PC-3 (cell line): ENCODE data around the gene EPN2. TPM values are rescaled to one million over a fixed set of nuclear protein-coding genes. Genes with fewer than 3 reads are reported as not detected.

Experiments used
- ATAC-seq: fragments of 200-7000 bp; cut with Tn5 transposase; 2 replicates; pipeline ENCODE4 v1.9.1; 2020; ENCODE audit warnings: mild to moderate bottlenecking, moderate library complexity
- BruUV-seq: library from RNA; stranded (reverse); fragments of 400-500 nt; replicated peaks from 2 replicates; lab custom pipeline; 2021; lab: Mats Ljungman, UMichigan
- CTCF ChIA-PET: fragments of 300-600 bp; sonication (Branson Sonifier 250); formaldehyde crosslinking; loops from one replicate; lab custom pipeline; 2022; ENCODE audit warnings: antibody characterized with exemption; lab: Charles Lee
- POLR2A ChIA-PET: fragments of 300-600 bp; sonication (Branson Sonifier 250); formaldehyde crosslinking; loops from one replicate; lab custom pipeline; 2022; ENCODE audit warnings: antibody characterized with exemption; ENCODE audit not compliant: unreplicated experiment; lab: Charles Lee
- DNase-seq: peaks from one replicate; pipeline ENCODE4 v3.0.0-alpha.2; 2015
- H2AFZ ChIP-seq: fragments of 300-600 bp; sonication (generic); 2 replicates; pipeline ENCODE4 v1.6.0; 2016; ENCODE audit warnings: antibody characterized with exemption, low read length
- H3F3A ChIP-seq: fragments of 300-600 bp; sonication (generic); one replicate; pipeline ENCODE4 v1.6.0; 2017; ENCODE audit warnings: antibody characterized with exemption, low read length, control low read depth, mild to moderate bottlenecking; ENCODE audit not compliant: unreplicated experiment
- H3K27ac ChIP-seq: fragments of 300-600 bp; sonication (generic); 2 replicates; pipeline ENCODE4 v1.5.1; 2016; ENCODE audit warnings: mild to moderate bottlenecking, low read length
- H3K27me3 ChIP-seq: fragments of 300-600 bp; sonication (generic); 2 replicates; pipeline ENCODE4 v1.6.1; 2016; ENCODE audit warnings: low read length, mixed read lengths
- H3K36me3 ChIP-seq: fragments of 300-600 bp; sonication (generic); 2 replicates; pipeline ENCODE4 v1.6.1; 2016; ENCODE audit warnings: low read depth, mixed run types, low read length, mixed read lengths
- H3K4me1 ChIP-seq: fragments of 300-600 bp; sonication (generic); 2 replicates; pipeline ENCODE4 v1.5.1; 2016; ENCODE audit warnings: low read length; ENCODE audit not compliant: insufficient read depth
- H3K4me2 ChIP-seq: fragments of 300-600 bp; sonication (generic); 2 replicates; pipeline ENCODE4 v1.6.0; 2016; ENCODE audit warnings: low read length
- H3K4me3 ChIP-seq: fragments of 300-600 bp; sonication (generic); 2 replicates; pipeline ENCODE4 v1.5.1; 2016; ENCODE audit warnings: mild to moderate bottlenecking, low read length, mixed read lengths
- H3K79me2 ChIP-seq: fragments of 300-600 bp; sonication (generic); 2 replicates; pipeline ENCODE4 v1.6.1; 2017; ENCODE audit warnings: low read length, mixed read lengths
- H3K9ac ChIP-seq: fragments of 300-600 bp; sonication (generic); 2 replicates; pipeline ENCODE4 v1.6.0; 2016; ENCODE audit warnings: mild to moderate bottlenecking, low read length
- H3K9me2 ChIP-seq: fragments of 300-600 bp; sonication (generic); replicated peaks from 2 replicates; pipeline ENCODE4 v1.6.1; 2016; ENCODE audit warnings: mixed run types, low read length, mixed read lengths
- H3K9me3 ChIP-seq: fragments of 300-600 bp; sonication (generic); 2 replicates; pipeline ENCODE4 v1.6.1; 2016; ENCODE audit warnings: low read length, mixed read lengths
- H4K20me1 ChIP-seq: fragments of 300-600 bp; sonication (generic); 2 replicates; pipeline ENCODE4 v1.6.1; 2016; ENCODE audit warnings: low read length, mixed read lengths
- CTCF ChIP-seq: fragments of 300-600 bp; sonication (generic); conservative IDR thresholded peaks from 2 replicates; pipeline ENCODE4 v1.5.1; 2017; ENCODE audit warnings: antibody characterized with exemption, low read depth, mild to moderate bottlenecking, low read length
- EZH2 ChIP-seq: fragments of 300-600 bp; sonication (generic); IDR thresholded peaks from one replicate; pipeline ENCODE4 v1.6.1; 2017; ENCODE audit warnings: antibody characterized with exemption, mild to moderate bottlenecking, low read length; ENCODE audit not compliant: unreplicated experiment
- EZH2phosphoT487 ChIP-seq: fragments of 300-600 bp; sonication (generic); IDR thresholded peaks from 2 replicates; pipeline ENCODE4 v1.6.1; 2018; ENCODE audit warnings: mild to moderate bottlenecking, antibody characterized with exemption, low read length, borderline replicate concordance
- intact Hi-C: fragments of 100-400 bp; cut with micrococcal nuclease; formaldehyde crosslinking; loops from 2 replicates; pipeline ENCODE4 v1.9.0; 2023
- total RNA-seq: library from RNA; depleted of rRNA; stranded (reverse); fragments of >200 nt; gene quantifications from 2 replicates; pipeline ENCODE4 v1.2.3, GENCODE V29; 2014

The EPN2 gene
- total RNA-seq, 1 experiment from 2014 or later, result 46.4 TPM

- Histone ChIP-seq H3K79me2 (peaks cover 9% of the 10 kb centered on the region; the same call in 1 of the 2 replicates), H3K4me2 (no peak overlapping the region), H3K27ac (no peak overlapping the region), H3K4me3 (no peak overlapping the region), H3K36me3 (no peaks in the 10 kb centered on the region), H4K20me1 (no peaks in the 10 kb centered on the region), H3K9ac (no peak overlapping the region), H3F3A (no peaks in the 10 kb centered on the region), H3K4me1 (peaks cover 11% of the 10 kb centered on the region; the same call in 1 of the 2 replicates), H2AFZ (no peak overlapping the region), H3K9me2 (no peaks in the 10 kb centered on the region), H3K9me3 (no peaks in the 10 kb centered on the region), H3K27me3 (no peaks in the 10 kb centered on the region)
- TF ChIP-seq CTCF (no peak), EZH2 (no peak), EZH2phosphoT487 (no peak)
- ChIA-PET POLR2A (no interaction called here), CTCF (no interaction called here)
- ATAC-seq, result no peak
- no TSS peak for BruUV-seq
- intact Hi-C loops, result no loop called here
- no peak for DNase-seq
Observed at GRCh38 chr17:19372866-19373504, 135.8 kb downstream of the EPN2 start.

GRCh38 chr17:19374136-19374535, 137.0 kb downstream of the EPN2 start:
- DNase-seq (no peak), ATAC-seq (no peak)
- intact Hi-C loops, result no loop called here
- BruUV-seq, result no TSS peak
- Histone ChIP-seq H3K27ac (no peak overlapping the region), H3K27me3 (no peaks in the 10 kb centered on the region), H3K9me2 (no peaks in the 10 kb centered on the region), H3K4me3 (no peak overlapping the region), H3K79me2 (peaks cover 17% of the 10 kb centered on the region), H3K9me3 (no peaks in the 10 kb centered on the region), H3K36me3 (no peaks in the 10 kb centered on the region), H3K4me1 (peaks cover 14% of the 10 kb centered on the region), H3F3A (no peaks in the 10 kb centered on the region), H2AFZ (no peak overlapping the region), H3K9ac (no peak overlapping the region), H3K4me2 (no peak overlapping the region), H4K20me1 (no peaks in the 10 kb centered on the region)
- no peak for TF ChIP-seq EZH2
- no peak for TF ChIP-seq CTCF
- no peak for TF ChIP-seq EZH2phosphoT487
- CTCF ChIA-PET, result interaction anchor here (0.8 kb wide), 1 partner anchor 11 kb away, joined by 3 read pairs; the partner anchor contains the start of gene B9D1
- POLR2A ChIA-PET, result no interaction called here

GRCh38 chr17:19375732-19376131, 138.6 kb downstream of the EPN2 start:
- no peak overlapping the region for H2AFZ ChIP-seq
- TF ChIP-seq EZH2phosphoT487 (no peak), EZH2 (no peak), CTCF (no peak)
- H3K79me2 ChIP-seq, result peaks cover 33% of the 10 kb centered on the region
- H3F3A ChIP-seq, result no peaks in the 10 kb centered on the region
- no peak overlapping the region for H3K4me3 ChIP-seq
- H3K9me3 ChIP-seq, result no peaks in the 10 kb centered on the region
- no peak overlapping the region for H3K9ac ChIP-seq
- no peaks in the 10 kb centered on the region for H3K27me3 ChIP-seq
- H3K36me3 ChIP-seq, result peaks cover 13% of the 10 kb centered on the region
- intact Hi-C loops, result loop anchor here (5.0 kb wide), 1 partner anchor 132 kb away; no protein-coding TSS in a partner anchor
- BruUV-seq, result no TSS peak
- H3K9me2 ChIP-seq, result no peaks in the 10 kb centered on the region
- no peak for ATAC-seq
- POLR2A ChIA-PET, result no interaction called here
- peaks cover 15% of the 10 kb centered on the region for H3K4me1 ChIP-seq
- no peak overlapping the region for H3K4me2 ChIP-seq
- H3K27ac ChIP-seq, result no peak overlapping the region
- DNase-seq, result no peak
- CTCF ChIA-PET, result no interaction called here
- no peaks in the 10 kb centered on the region for H4K20me1 ChIP-seq
